Measurements from ENCODE around the gene GRIK3.
"Not testable (repeated sequence)": the region's sequence is repeated elsewhere in the genome, so short reads cannot be mapped to it uniquely, and the experiment has no call there.

Gene GRIK3

DNA sequence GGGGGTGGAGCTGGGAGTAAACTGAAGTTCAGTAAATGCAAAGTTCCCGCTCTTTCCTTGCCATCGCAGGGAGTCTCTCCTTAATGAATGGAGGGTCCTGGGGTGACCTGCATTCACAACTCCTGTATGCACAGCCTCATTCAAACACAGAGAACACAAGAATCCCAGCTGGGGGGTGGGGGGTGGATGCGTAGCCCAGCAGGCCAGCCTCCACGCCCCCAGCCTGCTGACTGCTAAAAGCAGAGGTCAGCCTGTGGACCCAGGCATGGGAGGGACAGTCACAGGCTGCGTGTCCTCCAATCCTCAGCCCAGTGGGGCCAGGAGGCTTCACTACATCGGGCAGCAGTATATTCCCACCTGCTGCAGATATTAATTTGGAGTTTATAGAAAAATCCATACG lies 263.1 kb downstream of the GRIK3 start:
- H3K27me3 ChIP-seq (ENCODE audit: control insufficient read depth, low read length), result no peaks in the 10 kb centered on the region
- H3K9me2 ChIP-seq (replicated peaks; ENCODE audit: control insufficient read depth, low read length), result no peaks in the 10 kb centered on the region
- no peaks in the 10 kb centered on the region for H4K20me1 ChIP-seq (ENCODE audit: control insufficient read depth, insufficient read depth, low read depth, low read length)
- H3K4me3 ChIP-seq (ENCODE audit: low read length), result no peak overlapping the region
- no peak overlapping the region for H3K4me2 ChIP-seq (ENCODE audit: low read length)
- no peaks in the 10 kb centered on the region for H3K4me1 ChIP-seq (ENCODE audit: control insufficient read depth, low read length)
- H3K9me3 ChIP-seq (ENCODE audit: control insufficient read depth, insufficient read depth, low read length), result no peaks in the 10 kb centered on the region
- no peaks in the 10 kb centered on the region for H3K36me3 ChIP-seq (ENCODE audit: control insufficient read depth, low read length)
- no peaks in the 10 kb centered on the region for H3K79me2 ChIP-seq (ENCODE audit: control insufficient read depth, low read length)
- no peaks in the 10 kb centered on the region for H3F3A ChIP-seq (ENCODE audit: control insufficient read depth, insufficient read depth)
- TF ChIP-seq EZH2phosphoT487 (IDR thresholded peaks at IDR 0.05; ENCODE audit: borderline replicate concordance, low read length), result no peak
- TF ChIP-seq, protein P1, sequence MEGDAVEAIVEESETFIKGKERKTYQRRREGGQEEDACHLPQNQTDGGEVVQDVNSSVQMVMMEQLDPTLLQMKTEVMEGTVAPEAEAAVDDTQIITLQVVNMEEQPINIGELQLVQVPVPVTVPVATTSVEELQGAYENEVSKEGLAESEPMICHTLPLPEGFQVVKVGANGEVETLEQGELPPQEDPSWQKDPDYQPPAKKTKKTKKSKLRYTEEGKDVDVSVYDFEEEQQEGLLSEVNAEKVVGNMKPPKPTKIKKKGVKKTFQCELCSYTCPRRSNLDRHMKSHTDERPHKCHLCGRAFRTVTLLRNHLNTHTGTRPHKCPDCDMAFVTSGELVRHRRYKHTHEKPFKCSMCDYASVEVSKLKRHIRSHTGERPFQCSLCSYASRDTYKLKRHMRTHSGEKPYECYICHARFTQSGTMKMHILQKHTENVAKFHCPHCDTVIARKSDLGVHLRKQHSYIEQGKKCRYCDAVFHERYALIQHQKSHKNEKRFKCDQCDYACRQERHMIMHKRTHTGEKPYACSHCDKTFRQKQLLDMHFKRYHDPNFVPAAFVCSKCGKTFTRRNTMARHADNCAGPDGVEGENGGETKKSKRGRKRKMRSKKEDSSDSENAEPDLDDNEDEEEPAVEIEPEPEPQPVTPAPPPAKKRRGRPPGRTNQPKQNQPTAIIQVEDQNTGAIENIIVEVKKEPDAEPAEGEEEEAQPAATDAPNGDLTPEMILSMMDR (IDR thresholded peaks at IDR 0.05; ENCODE audit: low read depth, low read length, poor library complexity, severe bottlenecking), result no peak
- H3K27ac ChIP-seq (ENCODE audit: low read depth, low read length), result no peak overlapping the region

DNA sequence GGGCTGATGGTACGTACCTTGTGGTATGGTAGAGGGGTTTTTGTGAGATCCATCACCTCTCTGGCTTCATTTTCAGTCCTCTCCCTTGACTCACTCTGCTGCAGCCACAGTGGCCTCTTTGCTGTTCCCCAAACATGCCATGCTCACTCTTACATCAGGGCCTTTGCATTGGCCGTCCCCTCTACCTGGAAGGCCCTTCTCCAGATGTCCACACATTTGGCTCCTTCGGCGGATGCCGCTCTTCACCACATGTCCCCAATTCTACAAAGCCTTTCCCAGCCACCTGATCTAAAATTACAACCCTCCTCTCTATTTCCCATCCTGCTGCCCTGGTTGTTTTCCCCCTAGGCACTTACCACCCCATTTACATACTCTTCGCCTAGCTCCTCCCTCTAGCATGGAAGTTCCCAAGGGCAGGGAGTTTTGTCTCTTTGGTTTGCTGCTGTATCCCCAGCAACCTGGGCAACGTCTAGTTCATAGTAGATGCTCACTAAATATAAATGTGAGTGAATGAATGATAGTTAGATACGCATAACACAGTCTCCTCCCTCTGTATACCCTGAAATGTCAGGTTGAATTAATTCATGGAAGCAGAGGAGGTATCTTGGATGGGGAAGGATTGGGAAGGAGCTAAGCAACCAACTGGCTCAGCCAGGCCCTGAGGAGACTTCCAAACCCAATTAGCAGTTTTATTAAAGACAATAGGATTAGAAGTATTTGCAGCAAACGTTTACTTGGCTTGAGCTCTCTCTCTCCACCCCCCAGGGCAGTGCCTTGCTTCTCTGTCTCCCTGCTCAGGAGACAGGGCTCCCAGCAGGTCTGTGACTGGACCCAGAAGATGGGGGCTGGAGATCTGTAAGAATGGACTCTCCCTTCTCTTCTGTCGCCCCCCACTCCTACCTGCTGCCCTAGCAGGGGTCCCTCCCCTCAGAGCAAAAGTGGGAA lies 264.2 kb downstream of the GRIK3 start:
- no peaks in the 10 kb centered on the region for H3K27me3 ChIP-seq (ENCODE audit: control insufficient read depth, low read length)
- H3K36me3 ChIP-seq (ENCODE audit: control insufficient read depth, low read length), result no peaks in the 10 kb centered on the region
- H3K9me3 ChIP-seq (ENCODE audit: control insufficient read depth, insufficient read depth, low read length), result no peaks in the 10 kb centered on the region
- H3K27ac ChIP-seq (ENCODE audit: low read depth, low read length), result no peak overlapping the region
- TF ChIP-seq, protein P1 (IDR thresholded peaks at IDR 0.05; ENCODE audit: low read depth, low read length, poor library complexity, severe bottlenecking), result no peak
- no peak for TF ChIP-seq EZH2phosphoT487 (IDR thresholded peaks at IDR 0.05; ENCODE audit: borderline replicate concordance, low read length)
- H3K4me3 ChIP-seq (ENCODE audit: low read length), result no peak overlapping the region
- H3K4me2 ChIP-seq (ENCODE audit: low read length), result no peak overlapping the region
- no peaks in the 10 kb centered on the region for H3K79me2 ChIP-seq (ENCODE audit: control insufficient read depth, low read length)
- no peaks in the 10 kb centered on the region for H3F3A ChIP-seq (ENCODE audit: control insufficient read depth, insufficient read depth)
- no peaks in the 10 kb centered on the region for H3K4me1 ChIP-seq (ENCODE audit: control insufficient read depth, low read length)
- H3K9me2 ChIP-seq (replicated peaks; ENCODE audit: control insufficient read depth, low read length), result no peaks in the 10 kb centered on the region
- no peaks in the 10 kb centered on the region for H4K20me1 ChIP-seq (ENCODE audit: control insufficient read depth, insufficient read depth, low read depth, low read length)

DNA sequence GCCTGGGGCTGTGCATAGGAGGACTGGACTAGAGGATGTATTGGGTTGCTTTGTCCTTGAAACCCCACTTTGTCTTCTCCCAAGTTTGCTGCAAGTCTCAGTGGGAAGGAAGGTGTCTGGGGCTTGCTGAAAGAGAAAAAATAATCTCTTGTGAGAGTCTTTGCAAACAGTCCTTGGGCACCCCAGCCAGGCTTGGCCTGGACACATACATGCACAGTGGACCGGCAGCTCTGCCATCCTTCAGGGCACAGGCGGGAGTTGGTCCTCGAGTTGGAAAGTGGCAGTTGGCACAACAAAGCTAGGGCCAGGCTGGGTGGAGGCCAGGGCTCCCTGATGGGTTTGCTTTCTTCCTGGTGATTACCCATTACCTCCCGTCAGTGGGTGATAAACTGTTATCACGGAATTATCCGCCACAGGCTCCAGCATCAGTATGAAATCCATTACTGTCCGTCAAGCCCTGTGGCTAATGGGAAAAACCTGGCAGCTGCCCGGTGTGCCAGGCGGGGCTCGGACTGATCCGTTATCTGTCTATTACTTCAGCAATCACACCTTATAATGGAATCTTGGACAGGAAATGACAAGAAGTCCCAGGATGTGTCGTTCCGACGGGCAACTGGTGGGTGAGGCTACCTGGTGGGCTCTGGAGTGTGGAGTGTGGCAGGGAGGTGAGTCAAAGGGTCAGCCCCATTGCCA lies 265.7 kb downstream of the GRIK3 start:
- no peak for TF ChIP-seq EZH2phosphoT487 (IDR thresholded peaks at IDR 0.05; ENCODE audit: borderline replicate concordance, low read length)
- TF ChIP-seq, protein P1 (IDR thresholded peaks at IDR 0.05; ENCODE audit: low read depth, low read length, poor library complexity, severe bottlenecking), result no peak
- H3K4me1 ChIP-seq (ENCODE audit: control insufficient read depth, low read length), result no peaks in the 10 kb centered on the region
- no peaks in the 10 kb centered on the region for H3K27me3 ChIP-seq (ENCODE audit: control insufficient read depth, low read length)
- no peak overlapping the region for H3K4me3 ChIP-seq (ENCODE audit: low read length)
- H3K4me2 ChIP-seq (ENCODE audit: low read length), result no peak overlapping the region
- no peaks in the 10 kb centered on the region for H3K9me3 ChIP-seq (ENCODE audit: control insufficient read depth, insufficient read depth, low read length)
- no peaks in the 10 kb centered on the region for H4K20me1 ChIP-seq (ENCODE audit: control insufficient read depth, insufficient read depth, low read depth, low read length)
- no peaks in the 10 kb centered on the region for H3F3A ChIP-seq (ENCODE audit: control insufficient read depth, insufficient read depth)
- H3K36me3 ChIP-seq (ENCODE audit: control insufficient read depth, low read length), result no peaks in the 10 kb centered on the region
- H3K27ac ChIP-seq (ENCODE audit: low read depth, low read length), result no peak overlapping the region
- no peaks in the 10 kb centered on the region for H3K9me2 ChIP-seq (replicated peaks; ENCODE audit: control insufficient read depth, low read length)
- H3K79me2 ChIP-seq (ENCODE audit: control insufficient read depth, low read length), result no peaks in the 10 kb centered on the region

DNA sequence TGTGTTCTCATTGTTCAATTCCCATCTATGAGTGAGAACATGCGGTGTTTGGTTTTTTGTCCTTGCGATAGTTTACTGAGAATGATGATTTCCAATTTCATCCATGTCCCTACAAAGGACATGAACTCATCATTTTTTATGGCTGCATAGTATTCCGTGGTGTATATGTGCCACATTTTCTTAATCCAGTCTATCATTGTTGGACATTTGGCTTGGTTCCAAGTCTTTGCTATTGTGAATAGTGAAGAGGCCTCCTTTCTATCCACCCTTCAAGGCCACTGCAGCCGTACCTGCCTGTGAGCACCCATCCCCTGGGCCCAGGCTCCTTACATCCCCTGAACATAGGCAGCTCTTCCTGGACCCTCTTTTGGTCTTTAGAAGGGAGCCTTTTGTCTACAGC lies 266.9 kb downstream of the GRIK3 start:
- not testable (repeated sequence) for H3K27ac ChIP-seq (ENCODE audit: low read depth, low read length)

More for the DNA sequence above, 266.9 kb downstream of the GRIK3 start:
- not testable (repeated sequence) for H3F3A ChIP-seq (ENCODE audit: control insufficient read depth, insufficient read depth); H3K4me3 ChIP-seq (ENCODE audit: low read length); H3K4me1 ChIP-seq (ENCODE audit: control insufficient read depth, low read length); H3K9me3 ChIP-seq (ENCODE audit: control insufficient read depth, insufficient read depth, low read length); H3K9me2 ChIP-seq (replicated peaks; ENCODE audit: control insufficient read depth, low read length); H3K27me3 ChIP-seq (ENCODE audit: control insufficient read depth, low read length); H3K36me3 ChIP-seq (ENCODE audit: control insufficient read depth, low read length); H3K79me2 ChIP-seq (ENCODE audit: control insufficient read depth, low read length); H3K4me2 ChIP-seq (ENCODE audit: low read length); H4K20me1 ChIP-seq (ENCODE audit: control insufficient read depth, insufficient read depth, low read depth, low read length)

Measured in DOHH2 (cell line).